Muscle layer of duodenum (tissue), 2 donors: ENCODE results near the gene CNR2.
"Not testable (repeated sequence)": the region's sequence is repeated elsewhere in the genome, so short reads cannot be mapped to it uniquely, and the experiment has no call there.

Experiments
- H3K27ac ChIP-seq: one replicate; pipeline ENCODE4 v1.7.0; 2013; ENCODE audit warnings: mild to moderate bottlenecking, low read length
- H3K27me3 ChIP-seq: one replicate; pipeline ENCODE4 v1.7.0; 2013; ENCODE audit warnings: low read depth, mild to moderate bottlenecking, control low read depth, low read length
- H3K36me3 ChIP-seq, 2 donors: one replicate each; pipeline ENCODE4 v1.7.0; 2013; ENCODE audit warnings: low read length in 2 of 2, control low read depth in 1 of 2, mild to moderate bottlenecking in 1 of 2; ENCODE audit not compliant: insufficient read depth in 2 of 2, control insufficient read depth in 1 of 2
- H3K4me1 ChIP-seq, 2 donors: one replicate each; pipeline ENCODE4 v1.7.0; 2013; ENCODE audit warnings: low read length in 2 of 2, mild to moderate bottlenecking in 2 of 2, control low read depth in 1 of 2, moderate library complexity in 1 of 2; ENCODE audit not compliant: insufficient read depth in 2 of 2, control insufficient read depth in 1 of 2
- H3K4me3 ChIP-seq, 2 donors: one replicate each; pipeline ENCODE4 v1.7.0; 2013; ENCODE audit warnings: low read length in 2 of 2, low read depth in 1 of 2, mild to moderate bottlenecking in 1 of 2
- H3K9me3 ChIP-seq, 2 donors: one replicate each; pipeline ENCODE4 v1.7.0; 2013; ENCODE audit warnings: low read length in 2 of 2, control low read depth in 1 of 2, mild to moderate bottlenecking in 1 of 2; ENCODE audit not compliant: control insufficient read depth in 1 of 2
- donor health status: healthy.

Gene CNR2

DNA sequence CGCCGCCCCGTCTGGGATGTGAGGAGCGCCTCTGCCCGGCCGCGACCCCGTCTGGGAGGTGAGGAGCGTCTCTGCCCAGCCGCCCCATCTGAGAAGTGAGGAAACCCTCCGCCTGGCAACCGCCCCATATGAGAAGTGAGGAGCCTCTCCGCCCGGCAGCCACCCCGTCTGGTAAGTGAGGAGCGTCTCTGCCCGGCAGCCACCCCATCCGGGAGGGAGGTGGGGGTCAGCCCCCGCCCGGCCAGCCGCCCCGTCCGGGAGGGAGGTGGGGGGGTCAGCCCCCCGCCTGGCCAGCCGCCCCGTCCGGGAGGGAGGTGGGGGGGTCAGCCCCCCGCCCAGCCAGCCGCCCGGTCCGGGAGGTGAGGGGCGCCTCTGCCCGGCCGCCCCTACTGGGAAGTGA is 60.0 kb downstream of the CNR2 start:
- H3K9me3 ChIP-seq, H3K4me3 ChIP-seq, H3K27ac ChIP-seq, H3K4me1 ChIP-seq, H3K27me3 ChIP-seq: not testable (repeated sequence)
- peaks cover 19 to 21% of the 10 kb centered on the region in 2 donors for H3K36me3 ChIP-seq

DNA sequence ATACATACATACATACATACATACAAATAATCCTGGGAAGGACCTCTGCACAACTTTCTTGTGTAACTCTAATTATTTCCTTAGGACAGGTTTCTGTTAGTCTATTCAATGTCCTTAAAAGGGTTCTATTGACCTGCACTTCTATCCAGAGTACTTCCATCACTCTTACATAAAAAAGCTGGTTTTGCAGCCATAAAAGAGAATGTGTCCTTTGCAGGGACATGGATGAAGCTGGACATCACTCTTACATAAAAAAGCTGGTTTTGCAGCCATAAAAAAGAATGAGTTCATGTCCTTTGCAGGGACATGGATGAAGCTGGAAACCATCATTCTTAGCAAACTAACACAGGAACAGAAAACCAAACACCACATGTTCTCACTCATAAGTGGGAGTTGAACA is 61.8 kb downstream of the CNR2 start:
- peaks cover 25 to 26% of the 10 kb centered on the region in 2 donors for H3K36me3 ChIP-seq
- not testable (repeated sequence) for H3K27ac ChIP-seq, H3K9me3 ChIP-seq, H3K27me3 ChIP-seq, H3K4me3 ChIP-seq, H3K4me1 ChIP-seq

DNA sequence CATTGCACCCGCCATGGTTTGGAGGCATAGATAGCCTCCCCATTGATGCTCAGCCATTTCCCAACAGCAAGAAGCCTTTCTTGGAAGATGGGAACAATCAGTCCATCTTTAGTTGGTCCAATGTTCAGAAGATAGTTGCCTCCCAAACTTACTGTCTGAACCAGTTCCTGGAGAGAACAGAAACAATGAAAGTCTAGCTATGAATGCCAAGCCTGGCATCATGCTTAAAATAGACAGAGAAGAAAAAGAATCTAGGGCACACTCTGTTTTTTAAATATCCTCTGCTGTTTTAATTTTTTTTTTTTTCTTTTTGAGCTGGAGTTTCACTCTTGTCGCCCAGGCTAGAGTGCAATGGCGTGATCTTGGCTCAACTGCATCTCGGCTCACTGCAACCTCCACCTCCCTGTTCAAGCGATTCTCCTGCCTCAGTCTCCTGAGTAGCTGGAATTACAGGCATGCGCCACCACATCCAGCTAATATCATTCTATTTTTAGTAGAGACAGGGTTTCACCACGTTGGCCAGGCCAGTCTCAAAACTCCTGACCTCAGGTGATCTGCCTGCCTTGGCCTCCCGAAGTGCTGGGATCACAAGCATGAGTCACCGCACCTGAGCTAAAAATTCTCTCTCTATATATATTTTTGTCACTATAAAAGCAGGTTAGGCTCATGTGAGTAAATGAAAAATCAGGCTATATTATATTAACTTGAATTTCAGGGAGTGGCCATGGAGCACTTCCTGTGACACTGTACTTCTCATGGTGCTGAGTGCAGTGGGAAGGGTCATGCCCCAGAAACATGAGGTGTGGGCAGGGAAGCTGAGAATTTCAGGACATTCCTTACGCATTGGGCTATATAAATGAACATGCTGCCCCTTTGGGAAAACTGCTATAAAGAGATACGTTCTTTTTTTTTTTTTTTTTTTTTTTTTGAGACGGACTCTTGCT is 64.2 kb downstream of the CNR2 start:
- Histone ChIP-seq H3K27ac (no peak overlapping the region), H3K9me3 (peaks cover 0 to 3% of the 10 kb centered on the region in 2 donors), H3K4me1 (no peaks in the 10 kb centered on the region), H3K27me3 (no peaks in the 10 kb centered on the region), H3K4me3 (no peak overlapping the region), H3K36me3 (peaks cover 31 to 32% of the 10 kb centered on the region in 2 donors)

DNA sequence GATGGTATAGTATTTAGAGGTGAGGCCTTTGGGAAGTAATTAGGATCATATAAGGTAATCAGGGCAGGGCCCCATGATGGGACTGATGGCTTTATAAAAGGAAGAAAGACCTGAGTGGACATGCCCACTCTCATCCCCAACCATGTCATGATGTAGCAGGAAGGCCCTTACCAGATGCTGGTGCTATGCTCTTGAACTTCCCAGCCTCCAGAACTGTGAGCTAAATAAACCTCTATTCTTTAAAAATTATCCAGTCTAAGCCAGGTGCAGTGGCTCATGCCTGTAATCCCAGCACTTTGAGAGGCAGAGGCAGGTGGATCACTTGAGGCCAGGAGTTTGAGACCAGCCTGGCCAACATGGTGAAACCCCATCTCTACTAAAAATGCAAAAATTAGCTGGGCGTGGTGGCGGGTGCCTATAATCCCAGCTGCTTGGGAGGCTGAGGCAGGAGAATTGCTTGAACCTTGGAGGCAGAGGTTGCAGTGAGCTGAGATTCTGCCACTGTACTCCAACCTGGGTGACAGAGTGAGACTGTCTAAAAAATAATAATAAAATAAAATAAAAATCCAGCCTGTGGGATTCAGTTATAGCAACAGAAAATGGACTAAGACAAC is 65.6 kb downstream of the CNR2 start:
- H3K36me3 ChIP-seq: peaks cover 31 to 32% of the 10 kb centered on the region in 2 donors
- H3K9me3 ChIP-seq, H3K27me3 ChIP-seq, H3K4me1 ChIP-seq, H3K27ac ChIP-seq, H3K4me3 ChIP-seq: not testable (repeated sequence)

DNA sequence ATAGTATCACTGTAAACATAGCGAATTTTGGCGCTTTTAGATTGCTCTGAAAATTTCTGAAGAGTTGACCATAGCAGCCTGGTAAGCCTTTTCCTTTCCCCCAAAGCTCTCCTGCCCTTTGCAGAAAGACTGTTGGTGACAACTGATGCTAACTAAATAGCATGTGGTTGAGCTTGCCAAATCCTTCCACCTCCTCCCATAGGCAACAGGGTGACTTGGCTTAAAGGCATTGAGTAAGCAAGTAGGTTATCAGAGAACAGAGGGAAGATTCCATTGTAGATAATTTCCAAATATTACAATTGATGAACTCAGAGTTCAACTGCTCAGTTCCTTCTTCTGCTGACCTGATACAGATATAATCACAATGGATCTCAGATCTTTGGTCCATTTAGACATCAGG is 68.0 kb downstream of the CNR2 start:
- no peak overlapping the region for H3K4me3 ChIP-seq
- H3K27ac ChIP-seq: no peak overlapping the region
- peaks cover 31 to 32% of the 10 kb centered on the region in 2 donors for H3K36me3 ChIP-seq
- H3K27me3 ChIP-seq: no peaks in the 10 kb centered on the region
- no peaks in the 10 kb centered on the region for H3K4me1 ChIP-seq
- peaks cover 0 to 3% of the 10 kb centered on the region in 2 donors for H3K9me3 ChIP-seq

DNA sequence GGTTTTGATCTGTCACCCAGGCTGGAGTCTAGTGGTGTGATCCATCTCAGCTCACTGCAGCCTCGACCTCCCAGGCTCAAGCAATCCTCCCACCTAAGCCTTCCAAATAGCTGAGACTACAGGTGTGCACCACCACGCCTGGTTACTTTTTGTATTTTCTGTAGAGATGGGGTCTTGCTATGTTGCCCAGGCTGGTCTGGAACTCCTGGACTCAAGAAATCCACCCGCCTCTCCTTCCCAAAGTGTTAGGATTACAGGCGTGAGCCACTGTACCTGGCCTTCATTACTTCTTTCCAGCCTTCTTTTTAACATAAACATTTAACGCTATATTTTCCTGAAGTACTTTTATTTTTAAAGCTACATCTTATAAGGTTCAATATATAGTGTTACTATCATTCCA is 69.5 kb downstream of the CNR2 start:
- Histone ChIP-seq H3K4me3 (no peak overlapping the region), H3K36me3 (peaks cover 30% of the 10 kb centered on the region in 2 donors), H3K27ac (no peak overlapping the region), H3K4me1 (no peaks in the 10 kb centered on the region), H3K27me3 (no peaks in the 10 kb centered on the region), H3K9me3 (peaks cover 0 to 3% of the 10 kb centered on the region in 2 donors)

DNA sequence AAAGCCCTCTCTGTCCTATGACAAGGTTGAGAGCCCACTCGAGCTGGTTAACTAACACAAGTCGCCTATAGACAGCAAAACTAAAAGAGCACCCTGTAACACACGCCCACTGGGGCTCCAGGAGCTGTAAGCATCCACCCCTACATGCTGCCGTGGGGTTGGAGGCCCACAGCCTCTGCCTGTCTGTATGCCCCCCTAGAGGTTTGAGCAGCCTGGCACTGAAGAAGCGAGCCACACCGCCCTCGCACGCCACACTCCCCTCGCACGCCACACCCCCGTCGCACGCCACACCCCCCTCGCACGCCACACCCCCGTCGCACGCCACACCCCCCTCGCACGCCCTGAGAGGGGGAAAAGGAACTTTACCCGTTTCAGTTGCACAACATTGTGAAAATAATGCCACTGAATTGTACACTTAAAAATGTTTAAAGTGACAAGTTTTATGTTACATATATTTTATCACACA is 74.7 kb downstream of the CNR2 start:
- Histone ChIP-seq H3K27me3 (no peaks in the 10 kb centered on the region), H3K9me3 (no peaks in the 10 kb centered on the region), H3K4me1 (peaks cover 0 to 6% of the 10 kb centered on the region in 2 donors), H3K4me3 (peak overlapping the region in 1 of 2 donors; percentile 61), H3K36me3 (no peaks in the 10 kb centered on the region), H3K27ac (no peak overlapping the region)

DNA sequence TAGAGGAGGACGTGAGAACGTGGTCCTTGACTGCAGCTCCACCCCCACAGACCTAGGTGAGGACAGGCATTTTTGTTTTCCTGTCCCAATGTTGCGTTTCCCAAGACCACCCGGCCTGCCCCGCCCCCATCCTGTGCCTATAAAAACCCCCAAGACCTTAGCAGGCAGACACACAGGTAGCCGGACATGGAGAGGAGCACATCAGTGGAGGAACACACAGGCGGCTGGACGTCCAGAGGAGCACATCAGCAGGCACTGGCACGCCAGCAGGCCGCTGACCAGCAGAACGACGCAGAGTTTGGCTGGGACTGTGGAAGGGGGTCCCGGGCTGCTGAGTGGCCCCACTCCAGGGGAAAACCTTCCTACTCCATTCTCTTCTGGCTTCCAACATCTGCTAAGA is 75.3 kb downstream of the CNR2 start:
- H3K27me3 ChIP-seq: no peaks in the 10 kb centered on the region
- H3K4me1 ChIP-seq: peaks cover 0 to 6% of the 10 kb centered on the region in 2 donors
- H3K9me3 ChIP-seq: no peaks in the 10 kb centered on the region
- H3K36me3 ChIP-seq: no peaks in the 10 kb centered on the region
- no peak overlapping the region for H3K27ac ChIP-seq
- H3K4me3 ChIP-seq: peak overlapping the region in 1 of 2 donors; percentile 61

DNA sequence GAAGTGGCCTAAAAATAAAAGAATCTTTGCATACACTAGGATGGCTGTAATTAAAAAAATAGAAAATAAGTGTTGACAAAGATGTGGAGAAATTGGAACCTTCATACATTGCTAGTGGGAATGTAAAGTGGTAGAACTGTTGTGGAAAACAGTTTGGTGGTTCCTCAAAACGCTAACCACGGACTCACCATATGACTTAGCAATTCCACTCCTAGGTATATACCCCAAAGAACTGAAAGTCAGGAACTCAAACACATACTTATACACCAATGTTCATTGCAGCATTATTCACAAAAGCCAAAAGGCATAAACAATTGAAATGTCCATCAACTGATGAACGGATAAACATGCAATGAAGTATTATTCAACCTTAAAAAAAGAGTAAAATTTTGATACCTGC is 77.1 kb downstream of the CNR2 start:
- H3K9me3 ChIP-seq: no peaks in the 10 kb centered on the region
- H3K4me3 ChIP-seq: no peak overlapping the region
- no peaks in the 10 kb centered on the region for H3K36me3 ChIP-seq
- peaks cover 0 to 6% of the 10 kb centered on the region in 2 donors for H3K4me1 ChIP-seq
- H3K27me3 ChIP-seq: no peaks in the 10 kb centered on the region
- H3K27ac ChIP-seq: no peak overlapping the region

DNA sequence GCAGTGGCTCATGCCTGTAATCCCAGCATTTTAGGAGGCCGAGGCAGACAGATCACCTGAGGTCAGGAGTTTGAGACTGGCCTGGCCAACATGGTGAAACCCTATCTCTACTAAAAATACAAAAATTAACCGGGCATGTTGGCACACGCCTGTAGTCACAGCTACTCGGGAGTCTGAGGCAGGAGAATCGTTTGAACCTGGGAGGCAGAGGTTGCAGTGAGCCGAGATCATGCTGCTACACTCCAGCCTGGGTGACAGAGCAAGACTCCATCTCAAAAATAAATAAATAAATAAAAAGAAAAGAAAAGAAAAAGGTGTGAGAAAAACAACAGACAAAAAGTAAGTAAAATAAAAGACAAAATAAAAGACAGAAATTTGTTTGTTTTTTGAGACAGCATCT is 79.0 kb downstream of the CNR2 start:
- not testable (repeated sequence) for H3K4me1 ChIP-seq, H3K27me3 ChIP-seq, H3K9me3 ChIP-seq, H3K27ac ChIP-seq, H3K36me3 ChIP-seq, H3K4me3 ChIP-seq

DNA sequence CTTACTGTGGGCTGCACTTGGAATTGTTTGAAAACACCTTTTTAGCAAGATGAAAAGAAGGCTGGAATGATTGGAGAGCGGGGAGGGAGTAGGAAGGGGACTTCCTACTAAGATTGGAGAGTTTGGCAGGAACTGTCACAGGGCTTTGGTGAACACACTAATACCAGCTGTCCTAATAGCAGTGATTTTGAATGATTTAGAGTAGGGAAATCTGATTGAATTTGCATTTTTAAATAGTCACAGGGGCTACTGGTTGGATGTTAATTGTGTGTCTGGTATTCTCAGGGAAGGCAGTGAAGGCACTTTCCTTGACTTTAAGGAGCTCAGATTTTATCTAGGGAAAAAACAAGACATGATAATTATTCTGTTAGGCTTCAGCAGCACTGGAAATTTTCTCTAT is 85.4 kb downstream of the CNR2 start:
- Histone ChIP-seq H3K9me3 (no peaks in the 10 kb centered on the region), H3K4me1 (peaks cover 0 to 12% of the 10 kb centered on the region in 2 donors), H3K27me3 (no peaks in the 10 kb centered on the region), H3K27ac (no peak overlapping the region), H3K36me3 (no peaks in the 10 kb centered on the region), H3K4me3 (no peak overlapping the region)
